ENCODE results near the gene MRPL38.

- TF ChIP-seq CTCF (conservative IDR thresholded peaks at IDR 0.05): no peak
- TF ChIP-seq ZFX (IDR thresholded peaks at IDR 0.05): no peak
Measured at GRCh38 chr17:75893305-75894048, 11.2 kb downstream of the MRPL38 start.
